ENCODE data around the gene ATP8B4. TPM values are rescaled to one million over a fixed set of nuclear protein-coding genes. Genes with fewer than 3 reads are reported as not detected.

The ATP8B4 gene
- total and polyA plus RNA-seq, 2 experiments from 2014 or later = 0.89 to 1.5 TPM

- TF ChIP-seq EZH2phosphoT487 (IDR thresholded peaks at IDR 0.05; ENCODE audit: insufficient read depth, low read depth) (no peak), EZH2 (IDR thresholded peaks at IDR 0.05; ENCODE audit: insufficient read depth, poor library complexity, severe bottlenecking) (no peak)
- in situ Hi-C loops (cut with MboI) = no loop called here
- Histone ChIP-seq H3K4me3 (no peak overlapping the region), H3K36me3 (ENCODE audit: low read depth) (no peaks in the 10 kb centered on the region), H3K27me3 (replicated peaks; ENCODE audit: insufficient read depth) (no peaks in the 10 kb centered on the region), H3K27ac (no peak overlapping the region), H3K4me2 (ENCODE audit: unreplicated experiment) (no peak overlapping the region), H3K4me1 (ENCODE audit: insufficient read depth) (peaks cover 6% of the 10 kb centered on the region; the same call in 1 of the 2 replicates), H3K9me2 (ENCODE audit: insufficient read depth) (no peaks in the 10 kb centered on the region; the same call in 1 of the 2 replicates), H2AFZ (no peak overlapping the region), H4K20me1 (ENCODE audit: insufficient read depth) (no peaks in the 10 kb centered on the region), H3F3A (ENCODE audit: insufficient read depth) (peaks cover 6% of the 10 kb centered on the region; the same call in 1 of the 2 replicates), H3K79me2 (ENCODE audit: insufficient read depth) (no peaks in the 10 kb centered on the region), H3K9me3 (ENCODE audit: low read depth) (no peaks in the 10 kb centered on the region), H3K9ac (no peak overlapping the region)
- 93 to 98% methylated on average over 2 of the region's 2 CpGs for WGBS, 2 experiments (ENCODE audit: low coverage in 1 of 2, low lambda C conversion rate in 2 of 2, missing lambda C conversion rate in 2 of 2)
- DNase-seq = no peak
Observed at GRCh38 chr15:50084932-50085331, 34.1 kb downstream of the ATP8B4 start.

- Histone ChIP-seq H3K4me3 (no peak overlapping the region), H3K9me2 (ENCODE audit: insufficient read depth) (no peaks in the 10 kb centered on the region; the same call in 1 of the 2 replicates), H3K9me3 (ENCODE audit: low read depth) (no peaks in the 10 kb centered on the region), H3K36me3 (ENCODE audit: low read depth) (no peaks in the 10 kb centered on the region), H2AFZ (peak overlapping the region; percentile 36; the same call in 1 of the 2 replicates), H3K4me2 (ENCODE audit: unreplicated experiment) (peak overlapping the region; percentile 29), H3K27ac (no peak overlapping the region), H3K9ac (no peak overlapping the region), H3K79me2 (ENCODE audit: insufficient read depth) (no peaks in the 10 kb centered on the region), H3K4me1 (ENCODE audit: insufficient read depth) (peaks cover 6% of the 10 kb centered on the region; the same call in 1 of the 2 replicates), H4K20me1 (ENCODE audit: insufficient read depth) (no peaks in the 10 kb centered on the region), H3K27me3 (replicated peaks; ENCODE audit: insufficient read depth) (no peaks in the 10 kb centered on the region), H3F3A (ENCODE audit: insufficient read depth) (no peaks in the 10 kb centered on the region)
- WGBS, 2 experiments (ENCODE audit: low coverage in 1 of 2, low lambda C conversion rate in 2 of 2, missing lambda C conversion rate in 2 of 2) = 24 to 31% methylated on average over 4 of the region's 4 CpGs
- TF ChIP-seq EZH2phosphoT487 (IDR thresholded peaks at IDR 0.05; ENCODE audit: insufficient read depth, low read depth) (no peak), EZH2 (IDR thresholded peaks at IDR 0.05; ENCODE audit: insufficient read depth, poor library complexity, severe bottlenecking) (no peak)
- peak; percentile 25 for DNase-seq
- in situ Hi-C loops (cut with MboI) = no loop called here
Observed at GRCh38 chr15:50083424-50084025, 35.5 kb downstream of the ATP8B4 start.

- Histone ChIP-seq H3K36me3 (ENCODE audit: low read depth) (no peaks in the 10 kb centered on the region), H3K27ac (no peak overlapping the region), H3K9ac (no peak overlapping the region), H3K4me3 (no peak overlapping the region), H3K27me3 (replicated peaks; ENCODE audit: insufficient read depth) (no peaks in the 10 kb centered on the region), H3K4me2 (ENCODE audit: unreplicated experiment) (no peak overlapping the region), H4K20me1 (ENCODE audit: insufficient read depth) (no peaks in the 10 kb centered on the region), H3K79me2 (ENCODE audit: insufficient read depth) (no peaks in the 10 kb centered on the region), H3K4me1 (ENCODE audit: insufficient read depth) (peaks cover 6% of the 10 kb centered on the region; the same call in 1 of the 2 replicates), H3K9me3 (ENCODE audit: low read depth) (no peaks in the 10 kb centered on the region), H2AFZ (no peak overlapping the region), H3K9me2 (ENCODE audit: insufficient read depth) (no peaks in the 10 kb centered on the region; the same call in 1 of the 2 replicates), H3F3A (ENCODE audit: insufficient read depth) (no peaks in the 10 kb centered on the region)
- in situ Hi-C loops (cut with MboI) = no loop called here
- 43 to 48% methylated on average over 2 of the region's 2 CpGs for WGBS, 2 experiments (ENCODE audit: low coverage in 1 of 2, low lambda C conversion rate in 2 of 2, missing lambda C conversion rate in 2 of 2)
- no peak for DNase-seq
- no peak for TF ChIP-seq EZH2phosphoT487 (IDR thresholded peaks at IDR 0.05; ENCODE audit: insufficient read depth, low read depth)
- no peak for TF ChIP-seq EZH2 (IDR thresholded peaks at IDR 0.05; ENCODE audit: insufficient read depth, poor library complexity, severe bottlenecking)
Observed at GRCh38 chr15:50082066-50082465, 37.0 kb downstream of the ATP8B4 start.

- no peak overlapping the region for H3K4me2 ChIP-seq (ENCODE audit: unreplicated experiment)
Observed at GRCh38 chr15:50077651-50078050, 41.4 kb downstream of the ATP8B4 start.

More at GRCh38 chr15:50077651-50078050, 41.4 kb downstream of the ATP8B4 start:
- no peak for DNase-seq
- Histone ChIP-seq H3K9me3 (ENCODE audit: low read depth) (no peaks in the 10 kb centered on the region), H3K4me3 (no peak overlapping the region), H2AFZ (no peak overlapping the region), H3K4me1 (ENCODE audit: insufficient read depth) (no peaks in the 10 kb centered on the region), H3K27me3 (replicated peaks; ENCODE audit: insufficient read depth) (no peaks in the 10 kb centered on the region), H3K79me2 (ENCODE audit: insufficient read depth) (no peaks in the 10 kb centered on the region), H3K9ac (no peak overlapping the region), H3K36me3 (ENCODE audit: low read depth) (no peaks in the 10 kb centered on the region), H3K27ac (no peak overlapping the region), H3K9me2 (ENCODE audit: insufficient read depth) (no peaks in the 10 kb centered on the region; the same call in 1 of the 2 replicates), H3F3A (ENCODE audit: insufficient read depth) (no peaks in the 10 kb centered on the region), H4K20me1 (ENCODE audit: insufficient read depth) (no peaks in the 10 kb centered on the region)
- WGBS, 2 experiments (ENCODE audit: low coverage in 1 of 2, low lambda C conversion rate in 2 of 2, missing lambda C conversion rate in 2 of 2) = 29 to 30% methylated on average over 2 of the region's 2 CpGs
- in situ Hi-C loops (cut with MboI) = no loop called here
- TF ChIP-seq EZH2 (IDR thresholded peaks at IDR 0.05; ENCODE audit: insufficient read depth, poor library complexity, severe bottlenecking) (no peak), EZH2phosphoT487 (IDR thresholded peaks at IDR 0.05; ENCODE audit: insufficient read depth, low read depth) (no peak)

All from GM23248 (cell line).